K562 (cell line): ENCODE measurements around the gene MAD2L1BP. TPM values are rescaled to one million over a fixed set of nuclear protein-coding genes. Genes with fewer than 3 reads are reported as not detected.

ENCODE experiments used
- ATAC-seq: fragments of 200-7000 bp; cut with Tn5 transposase; 3 replicates; pipeline ENCODE4 v1.9.1; 2020; ENCODE audit warnings: moderate library complexity
- BruUV-seq: library from RNA; stranded (reverse); fragments of 400-500 nt; replicated peaks from 2 replicates; lab custom pipeline; 2021; lab: Mats Ljungman, UMichigan
- CTCF ChIA-PET: fragments of 300-600 bp; formaldehyde crosslinking; extraction: SDS; loops from one replicate; lab custom pipeline; 2021; ENCODE audit warnings: low intra/inter-chr PET ratio; lab: Yijun Ruan, JAX
- POLR2A ChIA-PET: fragments of 300-600, 350-650 bp; sonication (Branson Sonifier 250); formaldehyde crosslinking; extraction: SDS; loops from one replicate; lab custom pipeline; 2021; ENCODE audit warnings: antibody characterized with exemption, inconsistent platforms; lab: Yijun Ruan, JAX
- DNase-seq, 4 experiments: peaks; one replicate each; pipeline versions ENCODE4 v3.0.0 to v3.0.0-alpha.2; 2011 to 2018; ENCODE audit warnings: low spot score in 3 of 4, mixed read lengths in 3 of 4; ENCODE audit errors: extremely low read depth in 1 of 4
- FAIRE-seq: peaks from 2 replicates; lab custom pipeline; 2011; peaks lifted over from hg19 to GRCh38; lab: Jason Lieb, UNC
- H2AFZ ChIP-seq: 2 replicates; pipeline ENCODE4 v1.6.0; 2011; ENCODE audit warnings: low read depth, low read length, control low read depth, inconsistent platforms
- H3K27ac ChIP-seq: fragments of 200-600 bp; 3 replicates; pipeline ENCODE4 v1.8.0; 2011; ENCODE audit warnings: low read depth, mild to moderate bottlenecking, control low read depth, inconsistent platforms, low read length, moderate library complexity, mixed read lengths; ENCODE audit errors: extremely low read depth
- H3K27me3 ChIP-seq, 2 experiments: fragments of 300-600 bp in 1 of 2; 2 replicates in 1 of 2; 3 replicates in 1 of 2; pipeline versions ENCODE4 v1.6.0 to v1.8.0; 2011; ENCODE audit warnings: inconsistent platforms in 2 of 2, low read length in 2 of 2, mild to moderate bottlenecking in 1 of 2, mixed read lengths in 1 of 2, moderate library complexity in 1 of 2; ENCODE audit not compliant: control insufficient read depth in 2 of 2, insufficient read depth in 2 of 2
- H3K36me3 ChIP-seq: fragments of 300-600 bp; 3 replicates; pipeline ENCODE4 v1.8.0; 2011; ENCODE audit warnings: mild to moderate bottlenecking, low read length, inconsistent platforms; ENCODE audit not compliant: control insufficient read depth, insufficient read depth
- H3K4me1 ChIP-seq, 2 experiments: fragments of 200-600 bp in 1 of 2; replicated peaks in 1 of 2; 2 replicates in 1 of 2; 3 replicates in 1 of 2; pipeline versions ENCODE4 v1.5.1 to v1.8.0; 2011; ENCODE audit warnings: inconsistent platforms in 2 of 2, low read length in 2 of 2, mild to moderate bottlenecking in 1 of 2, mixed read lengths in 1 of 2, moderate library complexity in 1 of 2; ENCODE audit not compliant: control insufficient read depth in 2 of 2, insufficient read depth in 2 of 2
- H3K4me2 ChIP-seq: 2 replicates; pipeline ENCODE4 v1.6.1; 2011; ENCODE audit warnings: low read length, control low read depth, inconsistent platforms, mixed read lengths; ENCODE audit not compliant: insufficient read depth
- H3K4me3 ChIP-seq: fragments of 200-600 bp; sonication (generic), shearing (Covaris generic); 2 replicates; pipeline ENCODE4 v1.5.1; 2016; ENCODE audit warnings: control low read depth, inconsistent platforms
- H3K79me2 ChIP-seq: fragments of 200-600 bp; 3 replicates; pipeline ENCODE4 v1.8.0; 2011; ENCODE audit warnings: low read length, inconsistent platforms; ENCODE audit not compliant: control insufficient read depth, insufficient read depth
- H3K9ac ChIP-seq, 2 experiments: 2 replicates each; pipeline versions ENCODE4 v1.6.0 to v1.6.1; 2011; ENCODE audit warnings: low read depth in 2 of 2, low read length in 2 of 2, control low read depth in 1 of 2, inconsistent platforms in 1 of 2, mild to moderate bottlenecking in 1 of 2, mixed read lengths in 1 of 2; ENCODE audit not compliant: insufficient read depth in 1 of 2
- H3K9me1 ChIP-seq: one replicate; pipeline ENCODE4 v1.6.0; 2011; ENCODE audit warnings: inconsistent platforms, mild to moderate bottlenecking, low read length, moderate library complexity; ENCODE audit not compliant: control insufficient read depth, insufficient read depth
- H3K9me3 ChIP-seq: replicated peaks from 2 replicates; pipeline ENCODE4 v1.5.1; 2011; ENCODE audit warnings: low read depth, low read length, inconsistent platforms; ENCODE audit not compliant: control insufficient read depth, insufficient read depth
- H4K20me1 ChIP-seq: replicated peaks from 2 replicates; pipeline ENCODE4 v1.6.1; 2011; ENCODE audit warnings: low read length, inconsistent platforms, mixed read lengths; ENCODE audit not compliant: control insufficient read depth, insufficient read depth
- CBFA2T2 ChIP-seq: fragments of 450-650 bp; conservative IDR thresholded peaks from 2 replicates; pipeline ENCODE4 v1.6.1; 2017; ENCODE audit warnings: mild to moderate bottlenecking
- CBFA2T3 ChIP-seq: fragments of 450-650 bp; IDR thresholded peaks from 2 replicates; pipeline ENCODE4 v1.6.1; 2017
- CHD2 ChIP-seq: IDR thresholded peaks from 2 replicates; pipeline ENCODE4 v1.6.1; 2011; ENCODE audit warnings: low read depth, low read length
- HDAC3 ChIP-seq: fragments of 450-650 bp; IDR thresholded peaks from 2 replicates; pipeline ENCODE4 v1.6.1; 2018; ENCODE audit warnings: borderline replicate concordance, mild to moderate bottlenecking, moderate library complexity; ENCODE audit not compliant: partially characterized antibody
- ID3 ChIP-seq, 2 experiments: fragments of 250-450 bp in 1 of 2; fragments of 450-650 bp in 1 of 2; sonication (Bioruptor Pico) in 1 of 2; IDR thresholded peaks; 2 replicates each; pipeline versions ENCODE4 v1.6.1 to v1.8.0; 2016 to 2021; ENCODE audit warnings: mild to moderate bottlenecking in 2 of 2, moderate library complexity in 2 of 2, missing compliant biosample characterization in 1 of 2, missing genetic modification characterization in 1 of 2
- NFIC ChIP-seq: fragments of 450-650 bp; IDR thresholded peaks from 2 replicates; pipeline ENCODE4 v1.6.1; 2017; ENCODE audit warnings: mild to moderate bottlenecking, inconsistent platforms
- PCBP2 ChIP-seq: fragments of 200-400 bp; formaldehyde crosslinking; IDR thresholded peaks from 2 replicates; pipeline ENCODE4 v1.6.1; 2018; ENCODE audit warnings: low read length, low read depth, mild to moderate bottlenecking, moderate library complexity; ENCODE audit not compliant: poor library complexity, severe bottlenecking
- PHF21A ChIP-seq: fragments of 450-650 bp; IDR thresholded peaks from 2 replicates; pipeline ENCODE4 v1.6.1; 2017; ENCODE audit warnings: low read depth, borderline replicate concordance
- PYGO2 ChIP-seq: fragments of 450-650 bp; IDR thresholded peaks from 2 replicates; pipeline ENCODE4 v1.6.1; 2016; ENCODE audit warnings: mild to moderate bottlenecking, missing genetic modification characterization, moderate library complexity, missing compliant biosample characterization
- RFX7 ChIP-seq: fragments of 250-450 bp; sonication (Bioruptor Pico); IDR thresholded peaks from 2 replicates; pipeline ENCODE4 v1.5.1; 2021; ENCODE audit warnings: mild to moderate bottlenecking
- RUNX1 ChIP-seq: sonication (generic); IDR thresholded peaks from 2 replicates; pipeline ENCODE4 v1.6.1; 2016; ENCODE audit warnings: antibody characterized with exemption, low read depth
- TAL1 ChIP-seq: fragments of 450-650 bp; IDR thresholded peaks from 2 replicates; pipeline ENCODE4 v1.6.1; 2016; ENCODE audit warnings: mild to moderate bottlenecking
- ZBTB1 ChIP-seq: sonication (generic); formaldehyde crosslinking; IDR thresholded peaks from 2 replicates; pipeline ENCODE4 v1.8.1; 2023; ENCODE audit warnings: missing genetic modification reagents, low read depth, mild to moderate bottlenecking, borderline replicate concordance
- ZBTB2 ChIP-seq: fragments of 450-650 bp; IDR thresholded peaks from 2 replicates; pipeline ENCODE4 v1.6.1; 2016; ENCODE audit warnings: antibody characterized with exemption
- ZNF146 ChIP-seq: IDR thresholded peaks from one replicate; pipeline ENCODE4 v1.6.1; 2018; ENCODE audit warnings: missing compliant biosample characterization; ENCODE audit not compliant: unreplicated experiment
- ZNF561 ChIP-seq: fragments of 450-650 bp; formaldehyde crosslinking; conservative IDR thresholded peaks from 2 replicates; pipeline ENCODE4 v1.4.0; 2020; ENCODE audit warnings: mild to moderate bottlenecking, moderate library complexity
- ZNF644 ChIP-seq: fragments of 200-800 bp; sonication (Bioruptor generic); IDR thresholded peaks from 2 replicates; pipeline ENCODE4 v1.6.1; 2016; ENCODE audit warnings: low read depth, missing genetic modification characterization, missing compliant biosample characterization
- ZNF785 ChIP-seq: fragments of 250-450 bp; sonication (Bioruptor Pico); IDR thresholded peaks from 2 replicates; pipeline ENCODE4 v1.4.0; 2020; ENCODE audit warnings: mild to moderate bottlenecking
- WGBS: fragments of 100-300 bp; shearing (Covaris generic); methylation state at CpG from one replicate; pipeline ENCODE4 v1.1.6; 2016; ENCODE audit warnings: low coverage, mixed read lengths; ENCODE audit not compliant: insufficient coverage; ENCODE audit errors: missing lambda C conversion rate; 5-methylcytosine and 5-hydroxymethylcytosine counted together
- in situ Hi-C: fragments of 300-500 bp; cut with MboI; formaldehyde crosslinking; loops from 4 replicates; pipeline ENCODE4 v1.15.0; 2018; ENCODE audit warnings: inconsistent platforms, mixed read lengths
- intact Hi-C: fragments of 100-400 bp; cut with micrococcal nuclease; formaldehyde crosslinking; loops from 2 replicates; pipeline ENCODE4 v1.14.2; 2022
- polyA plus RNA-seq, 8 experiments: library from polyadenylated mRNA; depleted of rRNA in 4 of 8; stranded (reverse) in 5 of 8; unstranded in 3 of 8; fragments of >200 nt; fragmentation: Nextera tagmentation in 2 of 8; fragmentation: Illumina TruSeq in 1 of 8; extraction: Ambion mirVana in 2 of 8; extraction: Trizol in 1 of 8; gene quantifications; 2 replicates each; pipeline versions ENCODE4 v1.2.1 to v1.2.3, GENCODE V29; 2011 to 2014; ENCODE audit warnings: inconsistent platforms in 1 of 8, missing spikeins in 1 of 8
- total RNA-seq, 7 experiments: library from RNA; depleted of rRNA in 6 of 7; stranded (reverse); fragments of >200 nt in 6 of 7; fragmentation: Illumina TruSeq in 2 of 7; extraction: Trizol in 2 of 7; gene quantifications; 2 replicates each; pipeline versions ENCODE4 v1.2.1 to v1.2.3, GENCODE V29; 2011 to 2021; ENCODE audit warnings: low replicate concordance in 1 of 7

MAD2L1BP gene
- total and polyA plus RNA-seq, 9 of the 15 experiments (the other 6 are each of a cell fraction or from before 2014, with no cell fraction given) = 69.7 to 321 (median 111) TPM

- ChIA-PET POLR2A (interaction anchor here (0.6 to 2.7 kb wide), 8 partner anchors 10 to 100 kb away, joined by 3 to 32 read pairs (median 4); partner anchors contain the start of genes GTPBP2 and MRPS18A), CTCF (interaction anchor here (0.6 kb wide), 1 partner anchor 687 kb away, joined by 3 read pairs; no protein-coding TSS in a partner anchor)
- peaks cover 8% of the 10 kb centered on the region; the same call in 1 of the 2 replicates for H4K20me1 ChIP-seq
These were observed 42.1 kb downstream of the MAD2L1BP start for GRCh38 chr6:43677759-43678158.

GRCh38 chr6:43678341-43678740 is 42.7 kb downstream of the MAD2L1BP start:
- Histone ChIP-seq H3K4me1 (peaks cover 2 to 16% of the 10 kb centered on the region in 2 experiments; a peak in 4 of 5 replicates), H3K36me3 (peaks cover 100% of the 10 kb centered on the region), H3K4me3 (no peak overlapping the region), H3K9me1 (no peaks in the 10 kb centered on the region), H3K4me2 (no peak overlapping the region), H3K9me3 (no peaks in the 10 kb centered on the region), H3K27ac (no peak overlapping the region), H3K79me2 (peaks cover 29% of the 10 kb centered on the region), H4K20me1 (peaks cover 14% of the 10 kb centered on the region), H2AFZ (no peak overlapping the region), H3K27me3 (no peaks in the 10 kb centered on the region), H3K9ac (no peak overlapping the region)
- no peak for ATAC-seq
- FAIRE-seq = no peak
- ChIA-PET CTCF (interaction anchor here (0.6 kb wide), 1 partner anchor 686 kb away, joined by 3 read pairs; no protein-coding TSS in a partner anchor), POLR2A (interaction anchor here (0.6 to 2.7 kb wide), 9 partner anchors 10 to 161 kb away, joined by 3 to 32 read pairs (median 3); partner anchors contain the start of genes GTPBP2, MRPS18A, POLR1C and YIPF3)
- TF ChIP-seq CBFA2T2 (no peak), CHD2 (no peak), NFIC (no peak), PHF21A (no peak), RUNX1 (no peak), ZBTB2 (no peak), TAL1 (no peak), ZNF644 (tag) (no peak), PCBP2 (no peak), ZNF785 (CRISPR knock-in tag) (no peak), PYGO2 (no peak), ID3 (CRISPR knock-in tag; IDR thresholded peaks at IDR 0.05) (no peak), ID3 (tag; IDR thresholded peaks at IDR 0.05) (no peak), CBFA2T3 (no peak), ZNF146 (CRISPR knock-in tag) (no peak)
- in situ Hi-C loops (no loop called here), intact Hi-C loops (no loop called here)
- 90% methylated on average over 7 of the region's 7 CpGs for WGBS
- no TSS peak for BruUV-seq
- no peak for DNase-seq

More at GRCh38 chr6:43677759-43678158, 42.1 kb downstream of the MAD2L1BP start:
- TF ChIP-seq ZBTB1 (no peak), PHF21A (no peak), ZNF561 (CRISPR knock-in tag) (no peak), RFX7 (no peak), HDAC3 (no peak)
- no peak for FAIRE-seq
- no peak overlapping the region for H2AFZ ChIP-seq
- no peak for DNase-seq
- H3K4me1 ChIP-seq = peaks cover 3 to 10% of the 10 kb centered on the region in 2 experiments; a peak in 3 of 5 replicates
- H3K36me3 ChIP-seq = peaks cover 99% of the 10 kb centered on the region
- no peaks in the 10 kb centered on the region for H3K9me1 ChIP-seq
- H3K27ac ChIP-seq = no peak overlapping the region
- no peaks in the 10 kb centered on the region for H3K9me3 ChIP-seq
- H3K4me3 ChIP-seq = no peak overlapping the region
- in situ Hi-C loops (no loop called here), intact Hi-C loops (no loop called here)
- no peak overlapping the region for H3K4me2 ChIP-seq
- H3K79me2 ChIP-seq = peaks cover 23% of the 10 kb centered on the region
- no TSS peak for BruUV-seq
- no peaks in the 10 kb centered on the region for H3K27me3 ChIP-seq
- ATAC-seq = no peak
- H3K9ac ChIP-seq = no peak overlapping the region
- WGBS = 75% methylated on average over 7 of the region's 7 CpGs
